HuH-7 (cell line): ENCODE measurements around the gene ABCG2.
"Not testable (repeated sequence)": the region's sequence is repeated elsewhere in the genome, so short reads cannot be mapped to it uniquely, and the experiment has no call there.

ENCODE experiments used
- DNase-seq: peaks from one replicate; pipeline ENCODE4 v3.0.0; 2011; ENCODE audit warnings: low spot score

Gene ABCG2

DNA sequence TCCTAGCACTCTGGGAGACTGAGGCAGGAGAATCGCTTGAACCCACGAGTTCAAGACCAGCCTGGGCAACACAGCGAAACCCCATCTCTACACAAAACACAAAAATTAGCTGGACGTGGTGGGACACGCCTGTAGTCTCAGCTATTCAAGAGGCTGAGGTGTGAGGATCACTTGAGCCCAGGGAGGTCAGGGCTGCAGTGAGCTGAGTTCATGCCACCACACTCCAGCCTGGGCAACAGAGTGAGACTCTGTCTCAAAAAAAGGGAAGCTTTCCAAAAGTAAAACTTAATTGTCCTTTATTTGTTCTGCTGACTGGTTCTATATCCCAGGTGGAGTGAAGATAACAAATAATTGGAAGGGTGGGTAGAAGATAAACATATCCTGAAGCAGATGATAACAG lies 45.6 kb downstream of the ABCG2 start:
- DNase-seq: no peak

DNA sequence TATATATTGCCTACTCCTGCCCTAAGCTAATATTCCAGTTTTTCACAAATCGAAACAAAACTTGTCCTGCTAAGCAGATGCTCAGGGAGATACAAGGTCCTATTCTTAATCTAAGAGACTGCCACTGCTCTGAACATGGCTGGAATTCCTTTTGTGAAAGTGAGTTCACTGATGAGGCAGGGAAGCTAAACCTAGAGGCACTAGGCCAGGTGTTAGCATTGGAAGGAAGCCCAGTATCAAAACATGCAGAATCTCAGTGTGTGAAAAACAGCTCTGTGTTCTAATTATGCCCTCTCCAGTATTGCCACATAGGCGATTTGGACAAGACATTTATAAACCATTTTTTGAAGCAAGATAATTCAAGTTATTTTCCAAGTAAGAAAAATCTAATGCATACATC lies 47.6 kb downstream of the ABCG2 start:
- no peak for DNase-seq

DNA sequence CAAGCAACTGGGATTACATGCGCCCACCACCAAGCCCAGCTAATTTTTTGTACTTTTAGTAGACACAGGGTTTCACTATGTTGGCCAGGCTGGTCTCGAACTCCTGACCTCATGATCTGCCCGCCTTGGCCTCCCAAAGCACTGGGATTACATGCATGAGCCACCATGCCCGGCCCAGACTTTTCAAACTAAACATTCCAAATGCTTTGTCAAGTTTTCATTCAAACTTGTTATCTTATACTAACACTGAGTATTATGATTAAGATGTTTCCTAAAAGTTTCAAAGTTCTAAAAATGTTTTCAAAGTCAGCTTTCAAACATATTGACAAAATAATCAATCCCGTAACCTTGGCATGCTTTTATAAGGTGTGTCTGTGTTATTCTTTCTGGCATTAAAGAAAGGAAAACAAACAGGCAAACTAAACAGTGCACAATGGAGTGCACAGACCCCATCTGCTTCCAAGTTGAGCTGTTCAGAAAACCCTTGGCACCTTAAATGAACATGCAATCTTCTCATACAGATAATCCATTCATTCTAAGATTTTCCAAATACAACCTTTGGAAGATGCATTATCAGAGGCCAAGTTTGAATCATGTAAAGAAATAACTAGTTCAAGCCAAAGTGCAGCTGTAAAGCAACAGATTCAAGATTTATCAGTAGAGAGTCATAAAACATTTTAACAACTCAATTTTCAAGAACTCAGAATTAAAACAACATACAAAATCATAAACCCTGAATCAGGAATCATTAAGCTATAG lies 49.1 kb downstream of the ABCG2 start:
- peak; percentile 20 for DNase-seq

DNA sequence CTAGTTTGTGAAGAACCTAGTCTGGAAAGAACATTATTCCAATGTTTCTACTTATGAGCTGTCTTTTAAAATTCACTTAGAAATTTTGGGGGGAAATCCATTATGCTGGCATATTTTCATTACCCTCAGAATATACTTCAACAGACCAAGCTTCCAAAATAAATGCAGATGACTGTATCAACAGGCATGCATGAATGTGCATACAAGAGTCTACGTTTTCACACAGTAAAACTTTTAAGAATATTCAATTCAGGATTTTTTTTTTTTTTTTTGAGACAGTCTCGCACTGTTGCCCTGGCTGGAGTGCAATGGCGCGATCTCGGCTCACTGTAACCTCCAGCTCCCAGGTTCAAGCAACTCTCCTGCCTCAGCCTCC lies 49.7 kb downstream of the ABCG2 start:
- no peak for DNase-seq

DNA sequence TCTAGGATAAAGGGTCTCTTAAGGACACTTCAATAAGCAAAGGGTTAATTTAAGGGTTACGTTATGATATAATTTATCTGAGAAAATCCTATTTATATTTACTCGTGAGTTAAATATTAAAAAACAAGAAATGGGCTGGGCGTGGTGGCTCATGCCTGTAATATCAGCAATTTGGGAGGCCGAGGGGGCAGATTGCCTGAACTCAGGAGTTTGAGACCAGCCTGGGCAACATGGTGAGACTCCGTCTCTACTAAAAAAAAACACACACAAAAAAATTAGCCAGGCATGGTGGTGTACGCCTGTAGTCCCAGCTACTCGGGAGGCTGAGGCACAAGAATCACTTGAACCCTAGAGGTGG lies 50.4 kb downstream of the ABCG2 start:
- DNase-seq: not testable (repeated sequence)

- DNase-seq: peak; percentile 54
These were observed 50.9 kb downstream of the ABCG2 start for GRCh38 chr4:88107406-88108107.

- DNase-seq: no peak
These were observed 52.2 kb downstream of the ABCG2 start for GRCh38 chr4:88106205-88106604.

DNA sequence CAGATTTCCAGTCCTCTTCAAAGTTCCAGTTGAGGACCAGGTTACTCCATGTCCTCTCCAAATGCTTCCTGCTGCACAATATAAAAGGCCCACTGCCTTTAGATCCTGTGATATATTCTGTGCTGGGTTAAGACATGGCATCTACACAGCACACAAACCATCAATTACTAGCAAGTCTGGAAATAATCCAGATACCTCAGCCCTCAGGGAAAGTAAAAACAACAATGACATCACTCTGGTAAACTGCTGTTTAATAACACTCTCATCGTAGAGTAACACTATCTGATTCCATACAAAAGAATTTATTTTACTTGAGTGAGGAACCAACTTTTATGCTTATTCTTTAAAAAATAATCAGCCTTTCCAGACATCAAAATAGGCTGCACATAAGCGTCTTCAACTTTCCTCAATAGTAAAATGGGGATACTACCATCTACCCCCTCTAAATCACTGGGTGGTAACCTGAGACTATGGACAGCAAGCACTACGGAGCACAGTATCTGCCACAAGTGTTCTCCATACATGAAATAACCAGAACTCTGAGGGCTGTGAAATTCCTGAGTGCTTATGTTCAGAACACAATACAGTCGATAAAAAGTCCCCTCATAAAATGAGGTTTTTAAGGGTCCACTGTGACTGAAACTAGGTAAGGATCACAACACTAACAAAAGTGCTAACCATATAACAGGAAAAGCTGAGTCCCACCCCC lies 53.4 kb downstream of the ABCG2 start:
- no peak for DNase-seq

DNA sequence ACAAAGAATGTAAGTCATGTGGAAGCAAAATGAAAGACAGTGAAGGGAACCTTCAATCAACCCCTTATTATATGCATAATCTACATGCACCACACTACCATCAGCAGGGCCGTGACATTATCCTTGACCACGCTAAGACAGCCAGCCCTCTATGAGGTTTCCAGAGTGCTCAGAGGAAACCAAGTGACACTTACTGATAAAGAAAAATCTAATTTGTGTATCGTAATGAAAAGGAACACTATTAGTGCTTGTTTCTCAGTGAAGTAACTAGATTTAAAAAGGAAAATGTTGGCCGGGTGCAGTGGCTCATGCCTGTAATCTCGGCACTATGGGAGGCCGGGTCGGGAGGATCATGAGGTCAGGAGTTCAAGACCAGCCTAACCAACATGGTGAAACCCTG lies 56.4 kb downstream of the ABCG2 start:
- DNase-seq: no peak

GRCh38 chr4:88101165-88101564 lies 57.3 kb downstream of the ABCG2 start:
- no peak for DNase-seq

- no peak for DNase-seq
These were observed 59.3 kb downstream of the ABCG2 start for GRCh38 chr4:88098993-88099752.

DNA sequence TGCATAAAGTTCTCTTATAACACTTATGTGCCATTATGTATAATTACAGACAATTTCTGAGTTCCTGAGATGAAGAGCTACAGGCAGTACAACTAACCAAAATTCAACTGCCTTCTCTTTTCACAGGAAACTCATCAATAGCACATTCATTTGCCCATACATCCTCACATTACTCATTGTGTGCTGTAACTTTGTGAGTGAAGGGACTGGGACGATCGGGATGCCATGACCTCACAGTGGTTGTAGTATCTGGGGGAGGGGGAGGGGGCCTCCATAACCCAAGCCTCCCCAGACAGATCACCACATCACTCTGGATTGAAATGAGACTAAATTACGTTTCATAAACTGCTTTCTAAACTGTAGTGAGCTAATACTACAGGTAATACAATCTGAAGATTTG lies 60.7 kb downstream of the ABCG2 start:
- no peak for DNase-seq

DNA sequence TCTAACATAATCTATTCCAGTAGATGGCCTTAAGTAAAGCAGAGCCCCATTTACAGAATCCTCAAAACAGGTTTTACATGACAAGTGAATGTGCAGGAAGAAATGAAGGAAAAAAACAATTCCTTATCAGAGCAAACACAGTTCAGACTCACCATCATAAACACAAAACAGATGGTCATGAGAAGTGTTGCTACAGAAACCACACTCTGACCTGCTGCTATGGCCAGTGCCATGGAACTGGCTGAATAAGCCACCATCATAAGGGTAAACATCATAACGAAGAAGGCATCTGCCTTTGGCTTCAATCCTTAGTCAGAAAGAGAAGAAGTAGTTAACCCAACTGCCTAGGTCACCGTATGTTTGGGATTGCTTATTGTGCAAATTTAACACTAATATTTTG lies 61.1 kb downstream of the ABCG2 start:
- no peak for DNase-seq

GRCh38 chr4:88093874-88094273 lies 64.6 kb downstream of the ABCG2 start:
- no peak for DNase-seq

GRCh38 chr4:88091378-88091777 lies 67.1 kb downstream of the ABCG2 start:
- no peak for DNase-seq

DNA sequence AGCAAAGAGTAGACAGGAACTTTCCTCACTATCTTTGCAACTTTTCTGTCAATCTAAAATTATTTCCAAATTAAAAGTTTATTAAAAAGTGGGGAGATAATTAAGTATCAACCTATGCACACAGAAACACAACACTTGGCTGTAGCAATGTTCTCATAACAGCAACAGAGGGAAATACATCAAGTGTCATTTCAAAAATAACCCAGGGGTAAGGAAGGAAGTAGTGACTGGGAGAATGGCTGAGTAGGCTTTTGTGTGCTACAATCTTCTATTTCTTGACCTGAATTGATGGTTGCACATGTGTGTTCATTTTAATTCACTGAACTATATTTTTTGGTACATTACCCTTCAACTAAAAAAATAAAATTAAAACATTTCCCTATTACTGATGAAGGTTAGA lies 67.5 kb downstream of the ABCG2 start:
- no peak for DNase-seq

DNA sequence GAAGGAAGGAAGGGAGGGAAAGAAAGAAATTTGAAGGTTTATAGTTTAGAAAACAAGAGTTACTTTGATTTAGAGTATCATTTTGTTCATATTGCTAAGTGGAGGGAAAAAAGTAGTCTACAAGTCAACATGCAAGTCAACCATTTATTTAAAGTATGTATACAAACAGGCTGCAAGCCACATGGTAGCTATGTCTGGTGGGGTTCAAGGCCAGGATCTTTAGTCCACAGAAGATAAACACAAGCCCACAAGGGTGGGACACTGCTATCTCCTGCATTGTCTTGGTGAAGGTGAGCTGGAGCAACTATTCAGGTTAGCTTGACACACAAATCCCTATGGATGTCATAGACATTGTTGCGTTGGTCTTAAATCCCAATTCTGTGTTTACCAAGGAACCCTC lies 71.4 kb downstream of the ABCG2 start:
- DNase-seq: no peak

GRCh38 chr4:88080626-88081025 lies 77.8 kb downstream of the ABCG2 start:
- no peak for DNase-seq

DNA sequence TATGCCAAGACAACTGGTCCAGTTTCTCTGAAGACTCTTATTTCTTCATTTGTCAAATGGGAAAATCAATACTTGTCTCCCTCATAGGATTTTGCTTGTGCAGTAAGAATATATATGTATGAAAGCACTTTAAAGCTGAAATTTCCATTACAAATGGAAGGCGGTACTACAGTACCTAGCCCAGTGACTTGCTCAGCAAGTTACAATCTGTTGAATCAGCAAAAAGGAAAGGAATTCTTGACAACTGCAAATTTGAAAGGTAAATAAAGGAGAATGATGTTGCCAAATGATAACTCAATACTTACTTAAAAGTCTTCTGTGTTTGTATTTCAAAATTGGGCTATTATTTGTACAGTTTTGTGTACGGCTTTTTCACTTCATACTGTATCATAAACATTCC lies 79.9 kb downstream of the ABCG2 start:
- no peak for DNase-seq

- no peak for DNase-seq
These were observed 80.4 kb downstream of the ABCG2 start for GRCh38 chr4:88077911-88078524.

- no peak for DNase-seq
These were observed 83.1 kb downstream of the ABCG2 start for GRCh38 chr4:88075336-88075735.

DNA sequence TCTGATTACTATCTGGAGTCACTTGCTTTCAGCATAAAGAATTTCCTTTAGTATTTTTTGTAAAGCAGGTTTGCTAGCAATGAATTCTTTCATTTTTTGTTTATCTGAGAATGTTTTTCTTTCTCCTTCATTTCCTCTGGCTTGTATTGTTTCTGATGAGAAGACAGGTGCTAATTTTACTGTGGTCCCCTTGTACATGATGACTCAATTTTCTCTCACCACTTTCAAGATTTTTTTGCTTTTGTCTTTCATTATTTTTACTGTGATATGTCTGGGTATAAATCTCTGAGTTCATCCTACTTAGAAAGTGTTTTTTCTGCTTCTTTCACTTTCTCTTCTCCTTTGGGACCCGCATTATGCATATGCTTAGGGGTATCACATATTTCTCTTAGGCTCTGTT lies 88.4 kb downstream of the ABCG2 start:
- DNase-seq: no peak
